ENCODE data around the gene EXOSC2. TPM values are rescaled to one million over a fixed set of nuclear protein-coding genes. Genes with fewer than 3 reads are reported as not detected.

Gene EXOSC2
- total RNA-seq, 6 donors from 2014 or later: 6.7 to 37.7 (median 17.8) TPM

GRCh38 chr9:130687615-130688014 is 6.0 kb upstream of the EXOSC2 start:
- H3K27me3 ChIP-seq: no peaks in the 10 kb centered on the region
- TF ChIP-seq CTCF (IDR thresholded peaks at IDR 0.05) (no peak), EP300 (IDR thresholded peaks at IDR 0.05) (no peak), POLR2A (IDR thresholded peaks at IDR 0.05) (no peak), POLR2AphosphoS5 (IDR thresholded peaks at IDR 0.05) (no peak)
- H3K9me3 ChIP-seq: no peaks in the 10 kb centered on the region
- WGBS, 2 donors: 92% methylated on average over 1 to 2 of the region's 2 CpGs
- no peak overlapping the region for H3K27ac ChIP-seq
- DNase-seq (no peak), ATAC-seq (ENCODE audit: low FRiP score in 2 of 2) (no peak)
- H3K36me3 ChIP-seq: no peaks in the 10 kb centered on the region
- no peak overlapping the region for H3K4me3 ChIP-seq
- peaks cover 0 to 4% (median under 1%) of the 10 kb centered on the region in 4 donors for H3K4me1 ChIP-seq

GRCh38 chr9:130688072-130688471 is 5.5 kb upstream of the EXOSC2 start:
- no peak overlapping the region for H3K4me3 ChIP-seq
- H3K36me3 ChIP-seq: no peaks in the 10 kb centered on the region
- no peaks in the 10 kb centered on the region for H3K27me3 ChIP-seq
- ATAC-seq (ENCODE audit: low FRiP score in 2 of 2) (no peak), DNase-seq (no peak)
- no peak overlapping the region for H3K27ac ChIP-seq
- no peak for TF ChIP-seq CTCF (IDR thresholded peaks at IDR 0.05)
- WGBS, 2 donors: 84 to 91% methylated on average over 5 of the region's 5 CpGs
- H3K9me3 ChIP-seq: no peaks in the 10 kb centered on the region
- peaks cover 3 to 8% (median 5%) of the 10 kb centered on the region in 4 donors for H3K4me1 ChIP-seq

GRCh38 chr9:130689572-130689936 is 4.0 kb upstream of the EXOSC2 start:
- Histone ChIP-seq H3K27me3 (no peaks in the 10 kb centered on the region), H3K36me3 (no peaks in the 10 kb centered on the region), H3K27ac (peak overlapping the region in 3 of 4 donors; percentile 22 to 63 (median 41)), H3K4me1 (peaks cover 8 to 15% (median 13%) of the 10 kb centered on the region in 4 donors), H3K9me3 (no peaks in the 10 kb centered on the region), H3K4me3 (peak overlapping the region in 3 of 4 donors; percentile 26 to 45 (median 40))
- 21 to 41% methylated on average over 1 of the region's 1 CpG for WGBS, 2 donors
- TF ChIP-seq CTCF (IDR thresholded peaks at IDR 0.05) (no peak), POLR2AphosphoS5 (IDR thresholded peaks at IDR 0.05) (no peak), POLR2A (IDR thresholded peaks at IDR 0.05) (no peak), EP300 (IDR thresholded peaks at IDR 0.05) (no peak)
- ATAC-seq (ENCODE audit: low FRiP score in 2 of 2): no peak
- no peak for DNase-seq

- Histone ChIP-seq H3K9me3 (no peaks in the 10 kb centered on the region), H3K27me3 (no peaks in the 10 kb centered on the region), H3K27ac (peak overlapping the region; percentile 41 to 84 (median 74)), H3K4me1 (peaks cover 14 to 21% (median 18%) of the 10 kb centered on the region in 4 donors), H3K36me3 (no peaks in the 10 kb centered on the region), H3K4me3 (peak overlapping the region; percentile 26 to 45 (median 33))
- peak in 1 of 2 donors; percentile 75 for DNase-seq
- peak; percentile 79 to 84 for ATAC-seq (ENCODE audit: low FRiP score in 2 of 2)
- TF ChIP-seq EP300 (IDR thresholded peaks at IDR 0.05) (no peak), POLR2AphosphoS5 (IDR thresholded peaks at IDR 0.05) (peak; percentile 13 to 34), POLR2A (IDR thresholded peaks at IDR 0.05) (peak in 3 of 4 donors; percentile 39 to 73 (median 62)), CTCF (IDR thresholded peaks at IDR 0.05) (no peak)
- 47 to 51% methylated on average over 15 of the region's 15 CpGs for WGBS, 2 donors
Measured at GRCh38 chr9:130689937-130690700, 3.5 kb upstream of the EXOSC2 start.

GRCh38 chr9:130692321-130692720 is 1.3 kb upstream of the EXOSC2 start:
- TF ChIP-seq CTCF (IDR thresholded peaks at IDR 0.05): no peak
- no peak for TF ChIP-seq POLR2A (IDR thresholded peaks at IDR 0.05)
- no peak for TF ChIP-seq EP300 (IDR thresholded peaks at IDR 0.05)
- TF ChIP-seq POLR2AphosphoS5 (IDR thresholded peaks at IDR 0.05): no peak
- Histone ChIP-seq H3K27me3 (no peaks in the 10 kb centered on the region), H3K4me3 (no peak overlapping the region), H3K4me1 (peaks cover 16 to 23% (median 20%) of the 10 kb centered on the region in 4 donors), H3K27ac (no peak overlapping the region), H3K9me3 (no peaks in the 10 kb centered on the region), H3K36me3 (peaks cover 0 to 20% (median 11%) of the 10 kb centered on the region in 4 donors)
- 65 to 68% methylated on average over 25 of the region's 25 CpGs for WGBS, 2 donors
- ATAC-seq (ENCODE audit: low FRiP score in 2 of 2) (no peak), DNase-seq (peak in 1 of 2 donors; percentile 79)
